NCI-H2196 treated with DMSO at 0.1 percent for 48 hours (cell line): ENCODE measurements around the gene OPN1MW.
"Not testable (repeated sequence)": the region's sequence is repeated elsewhere in the genome, so short reads cannot be mapped to it uniquely, and the experiment has no call there.

Source experiments
- DNase-seq: peaks from one replicate; lab custom pipeline; 2025; ENCODE audit not compliant: unreplicated experiment; lab: John Stamatoyannopoulos, UW

The OPN1MW gene

DNA sequence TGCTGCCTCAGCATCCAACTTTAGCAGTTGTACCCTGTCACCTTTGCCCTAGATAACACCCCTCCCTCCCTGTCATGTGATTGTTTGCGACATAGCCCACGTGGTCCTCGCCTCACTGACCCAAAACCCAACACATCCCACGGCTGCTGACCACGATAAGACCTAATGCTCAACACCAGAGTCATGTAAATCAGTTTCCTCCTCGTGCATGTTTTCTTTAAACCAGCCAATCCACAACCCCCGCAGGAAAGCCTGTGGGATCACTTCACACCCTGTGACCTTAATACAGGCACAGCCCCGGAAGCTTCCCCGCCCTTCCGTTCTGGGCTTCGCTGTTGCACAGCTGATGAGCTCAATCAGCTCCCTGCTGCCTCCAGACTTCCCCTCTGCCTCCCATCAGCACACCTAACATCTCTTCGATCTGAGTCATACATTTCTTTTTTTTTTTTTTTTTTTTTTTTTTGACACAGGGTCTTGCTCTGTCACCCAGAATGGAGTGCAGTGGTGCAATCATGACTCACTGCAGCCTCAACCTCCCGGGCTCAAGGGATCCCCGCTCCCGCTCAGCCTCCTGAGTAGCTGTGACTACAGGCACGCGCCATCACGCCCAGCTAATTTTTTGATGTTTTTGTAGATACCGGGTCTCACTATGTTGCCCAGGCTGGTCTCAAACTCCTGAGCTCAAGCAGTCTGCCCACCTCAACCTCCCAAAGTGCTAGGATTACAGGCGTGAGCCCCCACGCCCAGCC lies 27.4 kb downstream of the OPN1MW start:
- not testable (repeated sequence) for DNase-seq

DNA sequence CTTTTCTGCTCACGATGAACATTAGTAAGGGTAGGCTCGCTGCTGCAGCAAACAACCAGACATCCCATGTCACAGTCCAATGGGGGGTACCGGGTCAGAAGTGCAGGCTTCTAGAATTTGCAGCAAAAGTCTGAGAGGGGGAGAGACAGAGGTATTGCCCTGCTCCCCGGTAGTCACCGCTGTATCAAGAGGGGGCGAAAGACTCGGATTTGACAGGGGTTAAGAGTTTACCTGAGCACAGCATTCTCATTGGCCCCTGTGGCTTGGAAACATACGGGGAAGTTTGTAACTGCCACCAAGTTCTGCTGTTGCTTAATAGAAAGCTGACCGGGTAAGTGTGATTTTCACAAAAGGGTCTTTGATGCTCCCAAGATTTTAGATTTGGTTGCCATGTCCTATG lies 28.7 kb downstream of the OPN1MW start:
- not testable (repeated sequence) for DNase-seq

GRCh38 chrX:154211499-154211898 lies 29.1 kb downstream of the OPN1MW start:
- DNase-seq = not testable (repeated sequence)

- DNase-seq = not testable (repeated sequence)
These were observed 37.1 kb downstream of the OPN1MW start, which contains the start of gene OPN1MW2 for GRCh38 chrX:154219456-154219855. TSS of gene OPN1MW2 (plus strand) at chrX:154219756. CDS start at chrX:154219816, 60 bp downstream.

DNA sequence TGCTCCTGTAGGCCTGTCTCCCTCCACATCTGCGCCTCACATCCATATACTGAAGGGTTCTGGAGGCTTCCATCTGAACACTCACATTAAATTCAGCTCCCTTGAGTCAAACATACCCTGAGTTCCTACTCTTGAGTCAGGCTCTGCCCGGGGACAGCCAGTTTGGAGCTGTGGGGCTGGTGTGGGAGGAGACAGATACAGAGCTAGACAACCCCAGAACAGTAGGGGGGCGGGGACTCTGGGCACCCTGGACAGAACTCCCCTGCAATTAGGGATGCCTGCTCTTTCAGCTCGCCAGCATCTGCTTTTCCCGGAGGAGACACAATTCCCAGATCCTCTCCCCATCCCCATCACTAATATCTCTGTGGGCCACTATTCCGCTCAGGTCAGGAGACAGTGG lies 42.9 kb downstream of the OPN1MW start:
- DNase-seq = not testable (repeated sequence)

- not testable (repeated sequence) for DNase-seq
These were observed 44.3 kb downstream of the OPN1MW start for GRCh38 chrX:154226706-154227105.

DNA sequence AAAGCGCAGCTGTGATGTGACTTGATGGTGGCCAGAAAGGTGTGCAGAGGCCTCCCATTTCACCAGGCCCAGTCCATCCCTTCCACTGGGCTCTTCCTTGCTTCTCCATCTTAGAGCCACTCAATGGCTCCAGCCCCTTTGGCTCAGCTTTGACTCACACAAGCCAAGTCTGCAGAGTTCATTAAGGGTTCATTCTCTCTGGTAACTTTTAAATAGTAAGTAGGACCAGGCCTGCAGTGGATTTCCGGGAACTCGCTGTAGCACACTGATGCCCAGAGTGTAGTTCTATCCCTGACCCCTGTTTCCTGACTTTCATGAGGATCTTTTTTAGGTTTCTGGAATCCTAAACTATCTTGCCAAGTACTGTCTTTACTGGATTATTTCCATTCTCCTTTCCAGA lies 49.0 kb downstream of the OPN1MW start:
- not testable (repeated sequence) for DNase-seq

- not testable (repeated sequence) for DNase-seq
These were observed 51.2 kb downstream of the OPN1MW start for GRCh38 chrX:154233620-154234019.

DNA sequence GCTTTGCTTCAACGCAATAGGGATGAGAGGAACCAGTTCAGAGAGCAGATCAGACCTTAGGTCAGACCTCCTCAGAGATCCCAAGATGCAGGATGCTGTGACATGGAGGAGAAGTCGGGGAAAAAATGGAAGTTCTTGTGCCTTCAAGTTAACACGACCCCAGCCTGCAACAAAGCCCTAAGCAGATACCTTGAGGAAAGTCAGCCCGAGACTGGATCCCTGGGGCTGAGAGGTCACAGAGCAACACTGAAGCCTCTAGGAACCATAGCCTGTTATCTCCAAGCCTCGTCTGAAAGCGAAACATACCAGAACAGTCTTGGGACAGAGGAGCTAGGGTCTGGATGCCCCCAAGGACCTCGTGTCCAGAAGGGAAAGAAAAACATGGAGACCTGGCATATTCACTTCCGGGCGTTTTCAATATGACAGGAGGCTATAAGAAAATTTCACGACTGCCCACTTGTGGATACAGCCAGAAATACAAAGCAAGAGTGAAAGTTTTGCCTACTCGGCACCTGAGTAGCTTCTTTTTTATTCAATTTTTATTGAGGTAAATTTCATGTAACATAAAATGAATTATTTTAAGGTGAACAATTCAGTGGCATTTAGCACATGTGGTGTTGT lies 56.7 kb downstream of the OPN1MW start:
- DNase-seq = not testable (repeated sequence)

GRCh38 chrX:154239982-154240503 lies 57.6 kb downstream of the OPN1MW start:
- not testable (repeated sequence) for DNase-seq
